ENCODE results near the gene IPO13.

Gene IPO13

DNA sequence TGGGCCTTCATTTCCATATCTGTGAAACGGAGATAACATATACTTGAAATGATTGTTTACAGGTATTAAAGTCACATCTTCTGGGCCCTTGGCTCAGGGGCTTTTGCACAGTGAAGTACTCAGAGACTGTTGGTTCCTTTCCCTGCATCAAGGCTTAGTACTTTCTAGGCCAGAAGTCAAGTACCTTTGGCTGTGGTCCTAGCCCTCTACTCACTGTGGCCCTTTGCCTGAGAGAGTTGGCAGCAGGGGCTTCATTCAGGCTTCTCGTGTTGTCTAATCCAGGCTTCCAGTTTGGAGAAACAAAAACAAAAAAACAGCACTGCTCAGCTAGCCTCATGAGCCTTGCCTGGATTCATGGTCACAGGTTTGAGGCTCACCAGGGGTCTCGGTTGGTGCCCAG is 14.9 kb downstream of the IPO13 start:
- no peak for TF ChIP-seq POLR2AphosphoS5 (IDR thresholded peaks at IDR 0.05; ENCODE audit: low read depth, low read length)
- TF ChIP-seq TAF1 (IDR thresholded peaks at IDR 0.05; ENCODE audit: borderline replicate concordance, insufficient read depth, low read length) = no peak
- no peak for TF ChIP-seq FOXP2 (optimal IDR thresholded peaks at IDR 0.05; ENCODE audit: borderline replicate concordance, extremely low read depth, extremely low read length, insufficient read depth)
- TF ChIP-seq, protein P1, sequence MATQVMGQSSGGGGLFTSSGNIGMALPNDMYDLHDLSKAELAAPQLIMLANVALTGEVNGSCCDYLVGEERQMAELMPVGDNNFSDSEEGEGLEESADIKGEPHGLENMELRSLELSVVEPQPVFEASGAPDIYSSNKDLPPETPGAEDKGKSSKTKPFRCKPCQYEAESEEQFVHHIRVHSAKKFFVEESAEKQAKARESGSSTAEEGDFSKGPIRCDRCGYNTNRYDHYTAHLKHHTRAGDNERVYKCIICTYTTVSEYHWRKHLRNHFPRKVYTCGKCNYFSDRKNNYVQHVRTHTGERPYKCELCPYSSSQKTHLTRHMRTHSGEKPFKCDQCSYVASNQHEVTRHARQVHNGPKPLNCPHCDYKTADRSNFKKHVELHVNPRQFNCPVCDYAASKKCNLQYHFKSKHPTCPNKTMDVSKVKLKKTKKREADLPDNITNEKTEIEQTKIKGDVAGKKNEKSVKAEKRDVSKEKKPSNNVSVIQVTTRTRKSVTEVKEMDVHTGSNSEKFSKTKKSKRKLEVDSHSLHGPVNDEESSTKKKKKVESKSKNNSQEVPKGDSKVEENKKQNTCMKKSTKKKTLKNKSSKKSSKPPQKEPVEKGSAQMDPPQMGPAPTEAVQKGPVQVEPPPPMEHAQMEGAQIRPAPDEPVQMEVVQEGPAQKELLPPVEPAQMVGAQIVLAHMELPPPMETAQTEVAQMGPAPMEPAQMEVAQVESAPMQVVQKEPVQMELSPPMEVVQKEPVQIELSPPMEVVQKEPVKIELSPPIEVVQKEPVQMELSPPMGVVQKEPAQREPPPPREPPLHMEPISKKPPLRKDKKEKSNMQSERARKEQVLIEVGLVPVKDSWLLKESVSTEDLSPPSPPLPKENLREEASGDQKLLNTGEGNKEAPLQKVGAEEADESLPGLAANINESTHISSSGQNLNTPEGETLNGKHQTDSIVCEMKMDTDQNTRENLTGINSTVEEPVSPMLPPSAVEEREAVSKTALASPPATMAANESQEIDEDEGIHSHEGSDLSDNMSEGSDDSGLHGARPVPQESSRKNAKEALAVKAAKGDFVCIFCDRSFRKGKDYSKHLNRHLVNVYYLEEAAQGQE (IDR thresholded peaks at IDR 0.05; ENCODE audit: insufficient read depth in 1 of 2, low read depth in 2 of 2, low read length in 2 of 2) = no peak
- no peak for TF ChIP-seq SIN3A (IDR thresholded peaks at IDR 0.05; ENCODE audit: borderline replicate concordance, insufficient read depth, low read length)

GRCh38 chr1:43962324-43962723 is 15.6 kb downstream of the IPO13 start:
- no peak for TF ChIP-seq TAF1 (IDR thresholded peaks at IDR 0.05; ENCODE audit: borderline replicate concordance, insufficient read depth, low read length)
- TF ChIP-seq, protein P1 (IDR thresholded peaks at IDR 0.05; ENCODE audit: insufficient read depth in 1 of 2, low read depth in 2 of 2, low read length in 2 of 2) = no peak
- no peak for TF ChIP-seq SIN3A (IDR thresholded peaks at IDR 0.05; ENCODE audit: borderline replicate concordance, insufficient read depth, low read length)
- no peak for TF ChIP-seq FOXP2 (optimal IDR thresholded peaks at IDR 0.05; ENCODE audit: borderline replicate concordance, extremely low read depth, extremely low read length, insufficient read depth)
- TF ChIP-seq POLR2AphosphoS5 (IDR thresholded peaks at IDR 0.05; ENCODE audit: low read depth, low read length) = no peak

GRCh38 chr1:43963006-43963405 is 16.3 kb downstream of the IPO13 start:
- TF ChIP-seq, protein P1 (IDR thresholded peaks at IDR 0.05; ENCODE audit: insufficient read depth in 1 of 2, low read depth in 2 of 2, low read length in 2 of 2) = no peak
- TF ChIP-seq POLR2AphosphoS5 (IDR thresholded peaks at IDR 0.05; ENCODE audit: low read depth, low read length) (no peak), FOXP2 (optimal IDR thresholded peaks at IDR 0.05; ENCODE audit: borderline replicate concordance, extremely low read depth, extremely low read length, insufficient read depth) (no peak), TAF1 (IDR thresholded peaks at IDR 0.05; ENCODE audit: borderline replicate concordance, insufficient read depth, low read length) (no peak), SIN3A (IDR thresholded peaks at IDR 0.05; ENCODE audit: borderline replicate concordance, insufficient read depth, low read length) (no peak)

GRCh38 chr1:43963890-43964289 is 17.1 kb downstream of the IPO13 start:
- TF ChIP-seq POLR2AphosphoS5 (IDR thresholded peaks at IDR 0.05; ENCODE audit: low read depth, low read length) (no peak), TAF1 (IDR thresholded peaks at IDR 0.05; ENCODE audit: borderline replicate concordance, insufficient read depth, low read length) (no peak)

DNA sequence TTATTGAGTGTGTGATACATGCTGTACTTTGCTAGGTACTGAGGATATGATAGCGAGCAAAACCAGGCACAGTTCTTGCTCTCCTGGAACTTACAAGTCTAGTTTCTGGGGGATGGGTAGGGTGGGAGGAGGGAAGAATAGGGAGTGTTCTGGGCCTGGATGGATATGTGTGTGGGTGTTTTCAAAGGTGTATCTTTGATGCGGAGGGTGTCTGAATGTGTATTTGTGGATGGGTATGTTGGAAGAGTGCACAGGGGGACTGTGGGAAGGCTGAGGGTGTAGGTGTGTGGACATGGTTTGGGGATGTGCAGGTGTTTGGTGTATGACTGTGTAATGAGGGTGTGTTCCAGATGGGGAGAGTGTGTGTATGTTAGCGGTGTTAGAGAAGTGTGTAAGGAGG is 18.6 kb downstream of the IPO13 start:
- TF ChIP-seq, protein P1 (IDR thresholded peaks at IDR 0.05; ENCODE audit: insufficient read depth in 1 of 2, low read depth in 2 of 2, low read length in 2 of 2) = no peak
- no peak for TF ChIP-seq POLR2AphosphoS5 (IDR thresholded peaks at IDR 0.05; ENCODE audit: low read depth, low read length)
- no peak for TF ChIP-seq SIN3A (IDR thresholded peaks at IDR 0.05; ENCODE audit: borderline replicate concordance, insufficient read depth, low read length)
- TF ChIP-seq TAF1 (IDR thresholded peaks at IDR 0.05; ENCODE audit: borderline replicate concordance, insufficient read depth, low read length) = no peak
- no peak for TF ChIP-seq FOXP2 (optimal IDR thresholded peaks at IDR 0.05; ENCODE audit: borderline replicate concordance, extremely low read depth, extremely low read length, insufficient read depth)
